ENCODE results near the gene KCTD7.
"Not testable (repeated sequence)": the region's sequence is repeated elsewhere in the genome, so short reads cannot be mapped to it uniquely, and the experiment has no call there.

KCTD7 gene

DNA sequence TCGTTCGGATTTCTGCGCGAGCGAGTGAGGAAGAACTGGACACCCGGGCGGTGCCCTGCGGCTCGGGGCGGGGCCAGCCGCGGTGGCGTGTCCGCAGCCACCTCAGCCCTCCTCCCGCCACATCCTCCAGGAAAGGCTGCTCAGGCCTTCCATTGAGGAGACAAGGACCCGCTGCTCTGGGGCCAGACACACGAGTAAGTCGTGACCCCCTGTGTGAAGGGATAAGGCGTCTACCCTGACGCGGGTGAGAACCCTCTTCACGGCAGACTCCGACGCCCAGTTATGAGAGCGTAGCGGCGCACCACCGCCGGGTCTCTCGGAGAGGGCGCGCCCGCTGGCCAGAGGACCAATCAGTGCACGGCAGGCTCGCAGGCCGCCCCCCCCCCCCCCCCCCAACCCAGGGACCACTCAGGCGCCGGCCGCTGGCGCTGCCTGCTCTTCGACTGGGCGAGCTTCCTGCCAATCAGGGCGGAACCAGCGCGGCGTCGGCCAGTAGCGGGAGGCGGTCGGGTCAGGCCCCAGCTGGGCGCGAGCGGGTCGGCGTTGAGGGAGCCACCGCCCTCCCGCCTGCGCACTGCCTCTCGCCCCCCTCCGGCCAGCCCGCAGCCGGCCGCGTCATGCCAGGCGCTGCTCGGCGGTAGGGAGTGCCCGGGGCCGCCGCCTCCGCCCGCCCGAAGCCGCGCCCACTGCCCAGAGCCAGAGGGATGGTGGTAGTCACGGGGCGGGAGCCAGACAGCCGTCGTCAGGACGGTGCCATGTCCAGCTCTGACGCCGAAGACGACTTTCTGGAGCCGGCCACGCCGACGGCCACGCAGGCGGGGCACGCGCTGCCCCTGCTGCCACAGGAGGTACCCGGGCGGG, at the start of gene KCTD7:
TSS of gene KCTD7 (plus strand) at position 521 of the 861 bp plus-strand sequence. CDS start at position 705, 184 bp downstream.
- peak; percentile 89 to 93 (median 91) for DNase-seq (ENCODE audit: low read depth in 3 of 3)

DNA sequence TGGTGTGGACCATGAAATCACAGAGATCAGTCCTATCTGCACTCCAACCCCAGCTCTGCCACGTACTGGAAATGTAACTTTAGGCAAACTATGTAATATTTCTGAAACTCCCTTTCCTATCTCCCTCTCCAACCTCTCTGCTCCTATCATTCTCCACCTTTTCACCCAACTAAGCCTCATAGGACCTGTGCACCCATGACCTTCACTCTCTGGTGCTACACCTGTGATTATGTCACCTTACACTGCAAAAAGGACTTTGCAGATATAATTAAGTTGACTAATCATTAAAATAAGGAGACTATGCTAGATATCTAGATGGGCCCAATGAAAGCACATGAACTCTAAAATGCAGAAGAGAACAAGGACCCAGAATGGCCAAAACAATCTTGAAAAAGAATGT, 48.3 kb upstream of the KCTD7 start:
- DNase-seq (ENCODE audit: low read depth in 3 of 3): not testable (repeated sequence)

GRCh38 chr7:66582816-66583489, 45.7 kb upstream of the KCTD7 start:
- DNase-seq (ENCODE audit: low read depth in 3 of 3): not testable (repeated sequence)

GRCh38 chr7:66583490-66584110, 45.1 kb upstream of the KCTD7 start:
- DNase-seq (ENCODE audit: low read depth in 3 of 3): no peak

GRCh38 chr7:66586181-66586580, 42.5 kb upstream of the KCTD7 start:
- DNase-seq (ENCODE audit: low read depth in 3 of 3): no peak

- DNase-seq (ENCODE audit: low read depth in 3 of 3): not testable (repeated sequence)
Observed at GRCh38 chr7:66588226-66588625, 40.5 kb upstream of the KCTD7 start.

DNA sequence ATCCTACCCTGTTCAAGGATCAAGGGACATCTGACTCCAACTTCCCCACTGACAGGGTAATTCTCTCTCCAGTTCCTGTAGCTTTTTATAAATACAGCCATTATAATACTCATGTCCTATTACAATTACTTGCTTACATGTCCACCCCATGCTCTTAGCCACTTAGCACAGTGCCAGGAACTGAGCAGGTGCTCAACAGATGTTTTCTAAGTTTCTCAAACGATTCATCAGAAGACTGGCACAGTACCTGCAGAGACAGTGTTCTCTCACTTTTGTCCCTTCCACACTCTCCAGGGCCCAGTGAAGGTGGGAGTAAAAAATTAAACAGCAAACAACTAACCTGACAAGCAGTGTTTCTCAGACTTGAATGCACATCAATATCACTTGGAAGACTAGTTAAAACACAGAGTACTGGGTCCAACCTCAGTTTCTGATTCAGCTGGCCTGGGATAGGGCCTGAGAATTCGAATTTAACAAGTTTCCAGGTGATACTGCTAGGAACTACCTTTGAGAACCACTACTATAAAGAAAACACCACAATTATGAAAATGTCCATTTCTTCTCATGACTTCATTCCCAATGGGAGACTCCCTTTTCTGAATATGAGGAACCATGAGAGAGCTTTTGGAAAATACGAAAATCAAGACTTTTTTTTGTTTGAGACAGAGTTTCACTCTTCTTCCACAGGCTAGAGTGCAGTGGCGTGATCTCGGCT, 39.7 kb upstream of the KCTD7 start:
- DNase-seq (ENCODE audit: low read depth in 3 of 3): not testable (repeated sequence)

DNA sequence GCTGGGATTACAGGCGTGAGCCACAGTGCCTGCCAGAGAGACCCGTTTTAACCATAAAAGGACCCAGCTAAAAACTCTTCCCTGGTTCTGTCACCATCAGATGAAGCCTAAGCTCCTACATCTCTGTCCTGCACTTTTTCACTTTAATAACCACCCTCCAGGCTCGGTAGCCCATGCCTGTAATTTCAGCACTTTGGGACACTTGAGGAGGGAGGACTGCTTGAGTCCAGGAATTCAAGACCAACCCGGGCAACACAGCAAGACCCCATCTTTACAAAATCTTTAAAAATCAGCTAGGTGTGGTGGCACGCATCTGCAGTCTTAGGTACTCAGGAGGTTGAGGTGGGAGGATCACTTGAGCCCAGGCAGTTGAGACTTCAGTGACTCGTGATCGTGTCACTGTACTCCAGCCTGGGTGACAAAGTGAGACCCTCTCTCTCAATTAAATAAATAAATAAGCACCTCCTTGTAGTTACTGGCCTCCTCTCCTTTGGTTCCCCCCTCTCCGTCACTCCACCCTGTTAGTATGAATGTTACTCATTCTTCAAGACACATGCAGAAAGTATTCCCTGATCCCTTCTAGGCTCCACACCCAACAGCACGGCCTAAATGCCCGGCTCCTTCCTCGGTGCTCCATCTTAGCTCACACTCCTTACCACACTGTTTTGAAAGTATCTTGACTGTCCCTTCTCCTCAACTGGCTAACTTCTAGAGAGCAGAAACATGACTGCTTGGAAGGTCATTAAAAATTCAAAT, 38.2 kb upstream of the KCTD7 start:
- DNase-seq (ENCODE audit: low read depth in 3 of 3): not testable (repeated sequence)

DNA sequence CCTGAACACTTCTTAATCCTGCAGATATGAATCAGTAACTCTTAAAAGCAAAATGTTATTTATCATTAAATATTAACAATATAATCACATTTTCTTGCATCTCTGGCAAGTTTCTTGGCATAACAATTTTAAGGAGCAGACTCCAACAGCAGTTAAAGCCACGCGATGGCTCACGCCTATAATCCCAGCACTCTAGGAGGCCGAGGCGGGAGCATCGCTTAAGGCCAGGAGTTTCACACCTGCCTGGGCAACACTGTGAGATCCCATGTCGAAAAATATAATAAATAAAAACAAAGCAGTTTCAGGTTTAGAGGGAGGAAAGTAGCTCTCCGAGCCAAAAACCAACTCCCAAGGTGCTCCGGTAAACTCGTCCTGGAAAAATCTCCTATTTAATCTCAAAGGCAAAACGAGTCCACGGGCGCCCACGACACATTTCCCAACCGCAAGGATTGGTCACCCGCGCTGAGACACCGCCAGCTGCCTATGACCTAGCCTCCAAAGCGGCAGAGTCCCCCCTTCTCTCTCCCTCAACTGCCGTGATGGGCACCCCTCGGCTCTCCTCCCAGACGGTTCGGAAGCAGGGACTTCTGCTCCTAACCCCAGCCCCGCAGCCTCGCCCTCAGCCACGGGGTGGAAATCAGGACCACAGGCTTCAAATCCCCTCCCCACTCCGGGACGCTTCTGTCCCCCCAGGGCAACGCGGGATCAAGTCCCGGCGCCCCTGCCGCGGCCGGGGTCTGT, 37.5 kb upstream of the KCTD7 start:
- peak; percentile 1 to 12 (median 2) for DNase-seq (ENCODE audit: low read depth in 3 of 3)

DNA sequence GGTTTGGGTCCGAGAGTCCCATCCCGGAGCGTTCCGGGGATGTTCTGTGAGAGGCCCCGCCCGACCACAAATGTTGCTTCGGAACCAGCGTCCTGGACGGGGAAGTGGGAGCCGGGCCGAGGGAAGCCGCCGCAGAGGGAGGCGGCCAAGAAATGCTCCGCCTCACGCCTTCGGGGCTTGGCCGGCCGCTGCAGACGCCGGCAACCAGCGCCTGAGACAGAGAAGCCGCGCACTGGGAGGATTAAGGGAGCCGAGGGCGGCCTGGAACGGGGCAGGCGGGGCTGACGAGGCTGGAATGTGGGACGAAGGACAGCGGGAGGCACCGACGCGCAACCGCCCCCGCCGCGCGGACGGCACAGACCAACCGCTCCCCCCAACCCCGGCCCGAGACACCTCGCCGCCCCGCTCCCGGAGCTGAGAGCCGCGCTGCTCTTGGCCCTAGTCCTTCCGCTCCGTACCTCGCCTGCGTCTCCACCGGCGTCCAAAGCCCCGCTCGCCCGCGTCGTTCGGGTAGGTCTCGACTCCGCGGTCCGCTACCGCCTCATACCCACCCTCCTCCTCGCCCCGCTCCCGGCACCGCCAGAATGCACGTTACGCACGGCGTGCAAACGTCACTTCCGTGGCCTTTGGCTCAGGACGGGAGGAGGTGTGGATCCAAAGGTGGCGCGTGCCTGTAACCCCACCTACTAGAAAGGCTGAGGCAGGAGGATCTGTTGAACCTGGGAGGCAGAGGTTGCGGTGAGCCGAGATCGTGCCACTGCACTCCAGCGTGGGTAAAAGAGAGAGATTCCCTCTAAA, 36.7 kb upstream of the KCTD7 start:
- peak; percentile 81 to 91 (median 87) for DNase-seq (ENCODE audit: low read depth in 3 of 3)

DNA sequence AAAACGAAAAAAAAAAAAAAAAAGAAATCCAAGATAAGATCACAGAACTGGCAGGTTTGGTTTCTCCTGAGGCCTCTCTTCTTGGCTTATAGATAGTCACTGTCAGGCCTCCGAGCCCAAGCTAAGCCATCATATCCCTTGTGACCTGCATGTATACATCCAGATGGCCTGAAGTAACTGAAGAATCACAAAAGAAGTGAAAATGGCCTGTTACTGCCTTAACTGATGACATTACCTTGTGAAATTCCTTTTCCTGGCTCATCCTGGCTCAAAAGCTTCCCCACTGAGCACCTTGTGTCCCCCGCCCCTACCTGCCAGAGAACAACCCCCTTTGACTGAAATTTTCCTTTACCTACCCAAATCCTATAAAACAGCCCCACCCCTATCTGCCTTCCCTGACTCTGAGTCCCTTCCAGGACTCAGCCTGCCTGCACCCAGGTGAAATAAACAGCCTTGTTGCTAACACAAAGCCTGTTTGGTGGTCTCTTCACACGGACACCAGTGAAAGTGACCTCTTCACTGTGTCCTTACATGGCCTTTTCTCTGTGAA, 36.0 kb upstream of the KCTD7 start:
- DNase-seq (ENCODE audit: low read depth in 3 of 3): not testable (repeated sequence)

GRCh38 chr7:66594082-66594481, 34.6 kb upstream of the KCTD7 start:
- DNase-seq (ENCODE audit: low read depth in 3 of 3): not testable (repeated sequence)

GRCh38 chr7:66597461-66597860, 31.2 kb upstream of the KCTD7 start:
- DNase-seq (ENCODE audit: low read depth in 3 of 3): no peak

DNA sequence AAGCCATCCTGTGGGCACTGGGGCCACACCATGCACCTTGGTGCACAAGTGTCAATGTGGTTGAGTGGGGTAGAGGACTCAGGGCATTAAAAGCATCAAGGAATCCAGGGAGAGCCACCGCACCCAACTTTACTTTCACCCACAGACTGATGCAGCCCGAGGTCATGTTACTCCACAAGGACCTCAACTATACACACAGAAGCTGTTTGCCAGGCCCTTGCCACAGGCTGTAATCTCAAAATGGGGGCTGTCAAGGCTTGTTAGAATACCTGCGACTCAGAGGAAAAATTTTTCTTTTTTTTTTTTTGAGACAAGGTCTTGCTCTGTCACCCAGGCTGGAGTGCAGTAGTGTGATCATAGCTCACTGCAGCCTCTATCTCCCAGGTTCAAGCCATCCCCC, 26.5 kb upstream of the KCTD7 start:
- DNase-seq (ENCODE audit: low read depth in 3 of 3): no peak

DNA sequence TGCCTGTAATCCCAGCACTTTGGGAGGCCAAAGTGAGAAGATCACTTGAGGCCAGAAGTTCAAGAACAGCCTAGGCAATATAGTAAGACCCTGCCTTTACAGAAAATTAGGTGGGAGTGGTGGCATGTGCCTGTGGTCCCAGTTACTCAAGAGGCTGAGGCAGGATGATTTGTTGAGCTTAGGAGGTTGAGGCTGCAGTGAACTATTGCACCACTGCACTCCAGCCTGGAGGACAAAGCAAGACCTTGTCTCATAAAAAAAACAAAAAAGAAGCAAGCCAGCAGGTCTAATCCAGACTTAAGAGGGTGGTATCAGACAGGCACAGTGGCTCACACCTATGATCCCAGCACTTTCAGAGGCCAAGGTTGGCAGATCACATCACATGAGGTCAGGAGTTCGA, 24.5 kb upstream of the KCTD7 start:
- no peak for DNase-seq (ENCODE audit: low read depth in 3 of 3)

DNA sequence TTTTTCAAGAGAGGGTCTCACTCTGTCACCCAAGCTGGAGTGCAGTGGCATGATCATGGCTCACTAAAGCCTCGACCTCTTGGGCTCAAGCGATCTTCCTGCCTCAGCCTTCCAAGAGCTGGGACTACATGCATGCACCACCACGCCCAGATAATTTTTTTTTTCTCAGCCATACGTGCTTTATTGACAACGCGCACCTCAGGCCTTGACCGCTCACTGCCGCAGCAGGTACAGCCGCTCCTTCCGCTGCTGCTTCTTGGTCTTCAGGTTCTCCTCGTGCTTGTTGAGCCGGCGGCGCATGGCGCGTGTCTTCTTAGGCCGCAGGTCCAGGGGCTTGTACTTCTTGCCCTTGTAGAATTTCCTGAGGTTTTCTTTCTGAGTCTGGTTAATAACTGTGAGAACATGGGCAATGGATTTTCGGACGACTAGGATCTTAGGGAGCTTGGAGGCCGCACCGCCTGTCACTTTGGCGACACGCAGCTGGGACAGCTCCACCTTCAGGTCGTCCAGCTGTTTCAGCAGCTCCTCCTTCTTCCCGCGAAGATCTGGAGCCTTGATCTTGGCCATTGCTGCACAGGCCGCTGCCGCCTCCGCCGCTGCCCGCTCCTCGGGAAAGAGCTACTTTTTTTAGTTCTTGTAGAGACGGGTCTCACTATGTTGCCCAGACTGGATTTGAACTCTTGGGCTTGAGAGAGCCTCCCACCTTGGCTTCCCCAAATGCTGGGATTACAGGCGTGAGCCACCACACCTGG, 22.0 kb upstream of the KCTD7 start:
- DNase-seq (ENCODE audit: low read depth in 3 of 3): not testable (repeated sequence)

- no peak for DNase-seq (ENCODE audit: low read depth in 3 of 3)
Observed at GRCh38 chr7:66609176-66609575, 19.5 kb upstream of the KCTD7 start.

DNA sequence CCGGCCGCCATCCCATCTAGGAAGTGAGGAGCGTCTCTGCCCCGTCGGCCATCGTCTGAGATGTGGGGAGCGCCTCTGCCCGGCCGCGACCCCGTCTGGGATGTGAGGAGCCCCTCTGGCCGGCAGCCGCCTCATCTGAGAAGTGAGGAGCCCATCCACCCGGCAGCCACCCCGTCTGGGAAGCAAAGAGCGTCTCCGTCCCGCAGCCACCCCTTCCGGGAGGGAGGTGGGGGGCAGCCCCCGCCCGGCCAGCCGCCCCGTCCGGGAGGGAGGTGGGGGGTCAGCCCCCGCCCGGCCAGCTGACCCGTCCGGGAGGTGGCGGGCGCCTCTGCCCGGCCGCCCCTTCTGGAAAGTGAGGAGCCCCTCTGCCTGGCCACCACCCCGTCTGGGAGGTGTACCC, 14.1 kb upstream of the KCTD7 start:
- DNase-seq (ENCODE audit: low read depth in 3 of 3): not testable (repeated sequence)

DNA sequence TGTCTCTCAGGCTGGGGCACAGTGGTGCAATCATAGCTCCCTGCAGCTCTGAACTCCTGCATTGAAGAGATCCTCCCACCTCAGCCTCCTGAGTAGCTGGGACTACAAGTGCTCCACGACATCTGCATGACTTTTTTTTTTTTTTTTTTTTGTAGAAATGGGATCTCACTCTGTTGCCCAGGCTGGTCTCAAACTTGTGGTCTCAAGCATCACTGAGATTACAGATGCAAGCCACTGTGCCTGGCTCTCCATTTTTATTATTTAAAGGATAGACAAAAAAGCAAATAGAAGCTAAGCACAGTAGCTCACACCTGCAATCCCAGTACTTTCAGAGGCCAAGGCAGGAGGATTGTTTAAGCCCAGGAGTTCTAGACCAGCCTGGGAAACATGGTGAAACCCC, 13.0 kb upstream of the KCTD7 start:
- no peak for DNase-seq (ENCODE audit: low read depth in 3 of 3)
